Measurements from ENCODE around the gene DNASE1L2. TPM values are rescaled to one million over a fixed set of nuclear protein-coding genes. Genes with fewer than 3 reads are reported as not detected.

DNASE1L2 gene
- total RNA-seq, 1 experiment from 2014 or later: 1.5 TPM

GRCh38 chr16:2205967-2206313 is 30.3 kb upstream of the DNASE1L2 start:
- Mint-ChIP-seq H3K27ac (ENCODE audit: low read depth, unreplicated experiment) (peak overlapping the region; percentile 63), H3K27me3 (ENCODE audit: insufficient read depth, unreplicated experiment) (no peaks in the 10 kb centered on the region), H3K4me1 (ENCODE audit: insufficient read depth, unreplicated experiment) (peaks cover 15% of the 10 kb centered on the region), H3K4me3 (ENCODE audit: unreplicated experiment) (peak overlapping the region; percentile 68), H3K36me3 (ENCODE audit: insufficient read depth, unreplicated experiment) (peaks cover 33% of the 10 kb centered on the region), H3K9me3 (ENCODE audit: unreplicated experiment) (no peaks in the 10 kb centered on the region)
- no peak for TF ChIP-seq CTCF (IDR thresholded peaks at IDR 0.05; ENCODE audit: unreplicated experiment)
- BruUV-seq (replicated peaks): no TSS peak
- no peak for DNase-seq (ENCODE audit: unreplicated experiment)
- CTCF ChIA-PET: interaction anchor here (0.6 kb wide), 1 partner anchor 24 kb away, joined by 3 read pairs; no protein-coding TSS in a partner anchor
- POLR2A ChIA-PET: interaction anchor here (0.7 to 4.0 kb wide), 12 partner anchors 8 to 272 kb away, joined by 3 to 27 read pairs (median 5); partner anchors contain the start of genes E4F1, ECI1, PGP and TRAF7
- intact Hi-C loops (cut with micrococcal nuclease): no loop called here

- Mint-ChIP-seq H3K9me3 (ENCODE audit: unreplicated experiment) (no peaks in the 10 kb centered on the region), H3K27ac (ENCODE audit: low read depth, unreplicated experiment) (peak overlapping the region; percentile 63), H3K4me3 (ENCODE audit: unreplicated experiment) (peak overlapping the region; percentile 68), H3K36me3 (ENCODE audit: insufficient read depth, unreplicated experiment) (peaks cover 33% of the 10 kb centered on the region), H3K27me3 (ENCODE audit: insufficient read depth, unreplicated experiment) (no peaks in the 10 kb centered on the region), H3K4me1 (ENCODE audit: insufficient read depth, unreplicated experiment) (peaks cover 15% of the 10 kb centered on the region)
- no TSS peak for BruUV-seq (replicated peaks)
- ChIA-PET CTCF (interaction anchor here (0.5 to 1.3 kb wide), 4 partner anchors 46 to 309 kb away, joined by 3 to 4 read pairs (median 3); no protein-coding TSS in a partner anchor), POLR2A (interaction anchor here (1.1 to 4.0 kb wide), 8 partner anchors 8 to 51 kb away, joined by 3 to 27 read pairs (median 8); partner anchors contain the start of genes ECI1, PGP and TRAF7)
- no peak for TF ChIP-seq CTCF (IDR thresholded peaks at IDR 0.05; ENCODE audit: unreplicated experiment)
- no peak for DNase-seq (ENCODE audit: unreplicated experiment)
- intact Hi-C loops (cut with micrococcal nuclease): no loop called here
Observed at GRCh38 chr16:2206420-2206779, 29.8 kb upstream of the DNASE1L2 start.

- no TSS peak for BruUV-seq (replicated peaks)
- Mint-ChIP-seq H3K27me3 (ENCODE audit: insufficient read depth, unreplicated experiment) (no peaks in the 10 kb centered on the region), H3K27ac (ENCODE audit: low read depth, unreplicated experiment) (peak overlapping the region; percentile 71), H3K36me3 (ENCODE audit: insufficient read depth, unreplicated experiment) (peaks cover 33% of the 10 kb centered on the region), H3K4me1 (ENCODE audit: insufficient read depth, unreplicated experiment) (peaks cover 18% of the 10 kb centered on the region), H3K4me3 (ENCODE audit: unreplicated experiment) (peak overlapping the region; percentile 68), H3K9me3 (ENCODE audit: unreplicated experiment) (no peaks in the 10 kb centered on the region)
- CTCF ChIA-PET: interaction anchor here (0.5 to 1.3 kb wide), 4 partner anchors 45 to 309 kb away, joined by 3 to 4 read pairs (median 3); no protein-coding TSS in a partner anchor
- POLR2A ChIA-PET: interaction anchor here (2.1 to 4.0 kb wide), 4 partner anchors 7 to 52 kb away, joined by 6 to 27 read pairs (median 22); partner anchors contain the start of genes PGP and TRAF7
- no peak for TF ChIP-seq CTCF (IDR thresholded peaks at IDR 0.05; ENCODE audit: unreplicated experiment)
- intact Hi-C loops (cut with micrococcal nuclease): no loop called here
- no peak for DNase-seq (ENCODE audit: unreplicated experiment)
Observed at GRCh38 chr16:2206780-2207433, 29.3 kb upstream of the DNASE1L2 start.

- no TSS peak for BruUV-seq (replicated peaks)
- H3K4me3 Mint-ChIP-seq (ENCODE audit: unreplicated experiment): peak overlapping the region; percentile 68
- no peak for DNase-seq (ENCODE audit: unreplicated experiment)
- ChIA-PET CTCF (interaction anchor here (0.7 kb wide), 1 partner anchor 83 kb away, joined by 3 read pairs; no protein-coding TSS in a partner anchor), POLR2A (interaction anchor here (1.0 kb wide), 1 partner anchor 53 kb away, joined by 3 read pairs; no protein-coding TSS in a partner anchor)
- peak overlapping the region; percentile 71 for H3K27ac Mint-ChIP-seq (ENCODE audit: low read depth, unreplicated experiment)
- TF ChIP-seq CTCF (IDR thresholded peaks at IDR 0.05; ENCODE audit: unreplicated experiment): no peak
- H3K27me3 Mint-ChIP-seq (ENCODE audit: insufficient read depth, unreplicated experiment): no peaks in the 10 kb centered on the region
- intact Hi-C loops (cut with micrococcal nuclease): no loop called here
- peaks cover 26% of the 10 kb centered on the region for H3K4me1 Mint-ChIP-seq (ENCODE audit: insufficient read depth, unreplicated experiment)
- H3K9me3 Mint-ChIP-seq (ENCODE audit: unreplicated experiment): no peaks in the 10 kb centered on the region
- H3K36me3 Mint-ChIP-seq (ENCODE audit: insufficient read depth, unreplicated experiment): peaks cover 42% of the 10 kb centered on the region
Observed at GRCh38 chr16:2207872-2208271, 28.4 kb upstream of the DNASE1L2 start.
